ENCODE results near the gene PDS5B.

- TF ChIP-seq IKZF1 (conservative IDR thresholded peaks at IDR 0.05) = no peak
- no peak for TF ChIP-seq MEF2B (IDR thresholded peaks at IDR 0.05; ENCODE audit: partially characterized antibody, poor library complexity, severe bottlenecking)
- no peak for TF ChIP-seq CTCF (IDR thresholded peaks at IDR 0.05 in 2 of 3, conservative IDR thresholded peaks at IDR 0.05 in 1 of 3; ENCODE audit: control insufficient read depth in 2 of 3, extremely low read depth in 1 of 3, insufficient read depth in 1 of 3, low read depth in 3 of 3, low read length in 3 of 3)
- no peak for TF ChIP-seq REST (IDR thresholded peaks at IDR 0.05; ENCODE audit: low read depth, low read length)
- no peak for TF ChIP-seq IRF3 (IDR thresholded peaks at IDR 0.05)
- TF ChIP-seq EP300 (IDR thresholded peaks at IDR 0.05; ENCODE audit: borderline replicate concordance in 1 of 2, control insufficient read depth in 1 of 2, low read depth in 2 of 2, low read length in 2 of 2) = no peak
- TF ChIP-seq E2F4 (IDR thresholded peaks at IDR 0.05; ENCODE audit: low read depth, low read length) = no peak
- TF ChIP-seq RAD21 (IDR thresholded peaks at IDR 0.05; ENCODE audit: insufficient read depth, low read depth, low read length) = no peak
- no peak for TF ChIP-seq JUNB (IDR thresholded peaks at IDR 0.05)
- TF ChIP-seq POLR2A (IDR thresholded peaks at IDR 0.05; ENCODE audit: low read depth, low read length) = no peak
- TF ChIP-seq POLR2AphosphoS5 (IDR thresholded peaks at IDR 0.05; ENCODE audit: low read length) = no peak
- TF ChIP-seq POU2F2 (IDR thresholded peaks at IDR 0.05; ENCODE audit: borderline replicate concordance, low read depth, low read length) = no peak
- no peak for TF ChIP-seq CHD2 (IDR thresholded peaks at IDR 0.05; ENCODE audit: borderline replicate concordance, low read depth, low read length)
- no peak for TF ChIP-seq FOXM1 (IDR thresholded peaks at IDR 0.05; ENCODE audit: low read depth, low read length)
Measured at GRCh38 chr13:32761472-32761871, 175.2 kb downstream of the PDS5B start.

Measured in GM12878 (cell line).